ENCODE results near the gene FAM222A.

Gene FAM222A

GRCh38 chr12:109792992-109793391 is 79.4 kb downstream of the FAM222A start:
- Histone ChIP-seq H3K27ac (ENCODE audit: low read depth, low read length) (no peak overlapping the region), H4K20me1 (ENCODE audit: low read depth, low read length) (no peaks in the 10 kb centered on the region), H3K4me2 (ENCODE audit: low read depth, low read length, poor library complexity, severe bottlenecking) (no peak overlapping the region), H3K9me2 (replicated peaks; ENCODE audit: insufficient read depth, low read length) (no peaks in the 10 kb centered on the region), H3K27me3 (ENCODE audit: low read length) (no peaks in the 10 kb centered on the region), H3K4me3 (ENCODE audit: insufficient read depth, low read length, poor library complexity, severe bottlenecking) (no peak overlapping the region), H3F3A (ENCODE audit: insufficient read depth) (no peaks in the 10 kb centered on the region), H3K9ac (ENCODE audit: low read length) (no peak overlapping the region), H3K36me3 (ENCODE audit: low read length) (no peaks in the 10 kb centered on the region), H3K9me3 (ENCODE audit: insufficient read depth, low read length) (no peaks in the 10 kb centered on the region), H3K79me2 (ENCODE audit: insufficient read depth, low read length) (no peaks in the 10 kb centered on the region), H2AFZ (ENCODE audit: low read depth, low read length, severe bottlenecking) (no peak overlapping the region)
- TF ChIP-seq, protein P1, sequence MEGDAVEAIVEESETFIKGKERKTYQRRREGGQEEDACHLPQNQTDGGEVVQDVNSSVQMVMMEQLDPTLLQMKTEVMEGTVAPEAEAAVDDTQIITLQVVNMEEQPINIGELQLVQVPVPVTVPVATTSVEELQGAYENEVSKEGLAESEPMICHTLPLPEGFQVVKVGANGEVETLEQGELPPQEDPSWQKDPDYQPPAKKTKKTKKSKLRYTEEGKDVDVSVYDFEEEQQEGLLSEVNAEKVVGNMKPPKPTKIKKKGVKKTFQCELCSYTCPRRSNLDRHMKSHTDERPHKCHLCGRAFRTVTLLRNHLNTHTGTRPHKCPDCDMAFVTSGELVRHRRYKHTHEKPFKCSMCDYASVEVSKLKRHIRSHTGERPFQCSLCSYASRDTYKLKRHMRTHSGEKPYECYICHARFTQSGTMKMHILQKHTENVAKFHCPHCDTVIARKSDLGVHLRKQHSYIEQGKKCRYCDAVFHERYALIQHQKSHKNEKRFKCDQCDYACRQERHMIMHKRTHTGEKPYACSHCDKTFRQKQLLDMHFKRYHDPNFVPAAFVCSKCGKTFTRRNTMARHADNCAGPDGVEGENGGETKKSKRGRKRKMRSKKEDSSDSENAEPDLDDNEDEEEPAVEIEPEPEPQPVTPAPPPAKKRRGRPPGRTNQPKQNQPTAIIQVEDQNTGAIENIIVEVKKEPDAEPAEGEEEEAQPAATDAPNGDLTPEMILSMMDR (IDR thresholded peaks at IDR 0.05; ENCODE audit: insufficient read depth, low read length, poor library complexity, severe bottlenecking) = no peak
- no peak for TF ChIP-seq EZH2phosphoT487 (conservative IDR thresholded peaks at IDR 0.05; ENCODE audit: low read length)

- no peaks in the 10 kb centered on the region for H3K27me3 ChIP-seq (ENCODE audit: low read length)
- TF ChIP-seq EZH2phosphoT487 (conservative IDR thresholded peaks at IDR 0.05; ENCODE audit: low read length) = no peak
- TF ChIP-seq, protein P1 (IDR thresholded peaks at IDR 0.05; ENCODE audit: insufficient read depth, low read length, poor library complexity, severe bottlenecking) = no peak
- H3K27ac ChIP-seq (ENCODE audit: low read depth, low read length) = no peak overlapping the region
- no peaks in the 10 kb centered on the region for H3K9me3 ChIP-seq (ENCODE audit: insufficient read depth, low read length)
- H4K20me1 ChIP-seq (ENCODE audit: low read depth, low read length) = no peaks in the 10 kb centered on the region
- H2AFZ ChIP-seq (ENCODE audit: low read depth, low read length, severe bottlenecking) = no peak overlapping the region
- H3K79me2 ChIP-seq (ENCODE audit: insufficient read depth, low read length) = no peaks in the 10 kb centered on the region
- no peaks in the 10 kb centered on the region for H3K9me2 ChIP-seq (replicated peaks; ENCODE audit: insufficient read depth, low read length)
- no peaks in the 10 kb centered on the region for H3K36me3 ChIP-seq (ENCODE audit: low read length)
- no peaks in the 10 kb centered on the region for H3F3A ChIP-seq (ENCODE audit: insufficient read depth)
- H3K4me2 ChIP-seq (ENCODE audit: low read depth, low read length, poor library complexity, severe bottlenecking) = no peak overlapping the region
- no peak overlapping the region for H3K9ac ChIP-seq (ENCODE audit: low read length)
- no peak overlapping the region for H3K4me3 ChIP-seq (ENCODE audit: insufficient read depth, low read length, poor library complexity, severe bottlenecking)
Observed at GRCh38 chr12:109793411-109793810, 79.8 kb downstream of the FAM222A start.

- Histone ChIP-seq H3K4me2 (ENCODE audit: low read depth, low read length, poor library complexity, severe bottlenecking) (no peak overlapping the region), H3K4me3 (ENCODE audit: insufficient read depth, low read length, poor library complexity, severe bottlenecking) (no peak overlapping the region), H3K36me3 (ENCODE audit: low read length) (no peaks in the 10 kb centered on the region), H3K9me2 (replicated peaks; ENCODE audit: insufficient read depth, low read length) (no peaks in the 10 kb centered on the region), H3K9me3 (ENCODE audit: insufficient read depth, low read length) (no peaks in the 10 kb centered on the region), H2AFZ (ENCODE audit: low read depth, low read length, severe bottlenecking) (no peak overlapping the region), H4K20me1 (ENCODE audit: low read depth, low read length) (no peaks in the 10 kb centered on the region), H3K27me3 (ENCODE audit: low read length) (no peaks in the 10 kb centered on the region), H3F3A (ENCODE audit: insufficient read depth) (no peaks in the 10 kb centered on the region), H3K27ac (ENCODE audit: low read depth, low read length) (no peak overlapping the region), H3K79me2 (ENCODE audit: insufficient read depth, low read length) (no peaks in the 10 kb centered on the region), H3K9ac (ENCODE audit: low read length) (no peak overlapping the region)
- TF ChIP-seq EZH2phosphoT487 (conservative IDR thresholded peaks at IDR 0.05; ENCODE audit: low read length) = no peak
- TF ChIP-seq, protein P1 (IDR thresholded peaks at IDR 0.05; ENCODE audit: insufficient read depth, low read length, poor library complexity, severe bottlenecking) = no peak
Observed at GRCh38 chr12:109793826-109794501, 80.3 kb downstream of the FAM222A start.

All from SU-DHL-6 (cell line).